Measurements from ENCODE around the gene PCDHGA6. TPM values are rescaled to one million over a fixed set of nuclear protein-coding genes. Genes with fewer than 3 reads are reported as not detected.
"Not testable (repeated sequence)": the region's sequence is repeated elsewhere in the genome, so short reads cannot be mapped to it uniquely, and the experiment has no call there.

PCDHGA6 gene
- total RNA-seq, 1 donor from 2014 or later: 0.55 TPM

GRCh38 chr5:141409598-141410306, 36.1 kb downstream of the PCDHGA6 start:
- Mint-ChIP-seq H3K27ac (no peak overlapping the region), H3K4me3 (ENCODE audit: low read depth) (no peak overlapping the region), H3K27me3 (ENCODE audit: low read depth) (peaks cover 51% of the 10 kb centered on the region), H3K4me1 (ENCODE audit: low read depth) (peaks cover 16% of the 10 kb centered on the region), H3K36me3 (ENCODE audit: low read depth) (peaks cover 13% of the 10 kb centered on the region), H3K9me3 (peaks cover 24% of the 10 kb centered on the region)
- intact Hi-C loops (cut with micrococcal nuclease): loop anchor here (5.0 kb wide), 1 partner anchor 172 kb away; no protein-coding TSS in a partner anchor
- no peak for DNase-seq (ENCODE audit: low spot score)

GRCh38 chr5:141411575-141411974, 37.9 kb downstream of the PCDHGA6 start:
- H3K27me3 Mint-ChIP-seq (ENCODE audit: low read depth): peaks cover 61% of the 10 kb centered on the region
- intact Hi-C loops (cut with micrococcal nuclease): no loop called here
- no peak overlapping the region for H3K27ac Mint-ChIP-seq
- H3K36me3 Mint-ChIP-seq (ENCODE audit: low read depth): peaks cover 13% of the 10 kb centered on the region
- peaks cover 16% of the 10 kb centered on the region for H3K4me1 Mint-ChIP-seq (ENCODE audit: low read depth)
- peaks cover 24% of the 10 kb centered on the region for H3K9me3 Mint-ChIP-seq
- no peak for DNase-seq (ENCODE audit: low spot score)
- H3K4me3 Mint-ChIP-seq (ENCODE audit: low read depth): no peak overlapping the region

DNA sequence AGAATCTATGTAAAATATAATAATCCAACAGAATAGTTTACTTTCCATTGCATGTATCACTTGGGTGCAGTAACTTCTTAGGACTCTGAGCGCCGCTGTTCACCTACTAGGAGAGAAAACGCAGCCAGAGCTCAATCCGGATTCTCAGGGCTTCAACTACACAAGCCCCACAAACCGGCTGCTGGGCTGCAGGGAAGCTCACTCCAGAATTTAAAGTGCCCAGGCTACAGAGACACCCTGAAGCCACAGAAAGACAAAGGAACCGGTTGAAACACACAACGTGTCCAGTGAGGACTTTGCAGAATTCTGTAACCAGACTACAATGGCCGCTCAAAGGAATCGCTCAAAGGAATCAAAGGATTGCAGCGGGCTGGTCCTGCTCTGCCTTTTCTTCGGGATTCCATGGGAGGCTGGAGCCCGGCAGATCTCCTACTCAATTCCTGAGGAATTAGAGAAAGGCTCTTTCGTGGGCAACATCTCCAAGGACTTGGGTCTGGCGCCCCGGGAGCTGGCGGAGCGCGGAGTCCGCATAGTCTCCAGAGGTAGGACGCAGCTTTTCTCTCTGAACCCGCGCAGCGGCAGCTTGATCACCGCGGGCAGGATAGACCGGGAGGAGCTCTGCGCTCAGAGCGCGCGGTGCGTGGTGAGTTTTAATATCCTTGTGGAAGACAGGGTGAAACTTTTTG, 39.3 kb downstream of the PCDHGA6 start, which contains the start of gene PCDHGA10:
PCDHGA10 (plus strand) TSS at position 134 of the 686 bp plus-strand sequence; CDS start at position 323, 189 bp downstream.
- intact Hi-C loops (cut with micrococcal nuclease): loop anchor here (2.0 kb wide), 1 partner anchor 100 kb away; no protein-coding TSS in a partner anchor
- peaks cover 16% of the 10 kb centered on the region for H3K36me3 Mint-ChIP-seq (ENCODE audit: low read depth)

DNA sequence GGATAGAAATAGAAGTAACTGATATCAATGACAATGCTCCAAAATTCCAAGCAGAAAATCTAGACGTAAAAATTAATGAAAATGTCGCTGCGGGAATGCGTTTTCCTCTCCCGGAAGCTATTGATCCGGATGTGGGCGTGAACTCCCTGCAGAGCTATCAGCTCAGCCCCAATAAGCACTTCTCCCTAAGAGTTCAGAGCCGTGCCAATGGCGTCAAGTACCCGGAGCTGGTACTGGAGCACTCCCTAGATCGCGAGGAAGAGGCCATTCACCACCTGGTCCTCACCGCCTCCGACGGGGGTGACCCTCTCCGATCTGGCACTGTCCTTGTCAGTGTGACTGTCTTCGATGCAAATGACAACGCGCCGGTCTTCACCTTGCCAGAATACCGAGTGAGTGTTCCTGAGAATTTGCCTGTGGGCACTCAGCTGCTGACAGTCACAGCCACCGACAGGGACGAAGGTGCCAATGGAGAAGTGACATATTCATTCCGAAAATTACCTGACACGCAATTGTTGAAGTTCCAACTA, 39.9 kb downstream of the PCDHGA6 start:
- Mint-ChIP-seq H3K4me1 (ENCODE audit: low read depth) (peaks cover 19% of the 10 kb centered on the region), H3K36me3 (ENCODE audit: low read depth) (peaks cover 16% of the 10 kb centered on the region), H3K4me3 (ENCODE audit: low read depth) (peak overlapping the region; percentile 82), H3K9me3 (peaks cover 21% of the 10 kb centered on the region), H3K27me3 (ENCODE audit: low read depth) (peaks cover 62% of the 10 kb centered on the region), H3K27ac (no peak overlapping the region)
- no peak for DNase-seq (ENCODE audit: low spot score)
- intact Hi-C loops (cut with micrococcal nuclease): loop anchor here (2.0 kb wide), 1 partner anchor 99 kb away; no protein-coding TSS in a partner anchor

More for the DNA sequence above, 39.3 kb downstream of the PCDHGA6 start, which contains the start of gene PCDHGA10:
- Mint-ChIP-seq H3K27ac (no peak within 1 kb of the TSS), H3K4me1 (ENCODE audit: low read depth) (peaks cover 18% of the 10 kb centered on the region), H3K4me3 (ENCODE audit: low read depth) (peak within 1 kb of the TSS; percentile 82), H3K27me3 (ENCODE audit: low read depth) (peaks cover 60% of the 10 kb centered on the region), H3K9me3 (peaks cover 18% of the 10 kb centered on the region)
- DNase-seq (ENCODE audit: low spot score): no peak

- Mint-ChIP-seq H3K27me3 (ENCODE audit: low read depth) (peaks cover 59% of the 10 kb centered on the region), H3K9me3 (peaks cover 21% of the 10 kb centered on the region), H3K4me1 (ENCODE audit: low read depth) (peaks cover 19% of the 10 kb centered on the region), H3K36me3 (ENCODE audit: low read depth) (peaks cover 12% of the 10 kb centered on the region), H3K4me3 (ENCODE audit: low read depth) (peak overlapping the region; percentile 17)
- H3K27ac Mint-ChIP-seq; DNase-seq (ENCODE audit: low spot score); intact Hi-C loops (cut with micrococcal nuclease): not testable (repeated sequence)
These were observed 41.0 kb downstream of the PCDHGA6 start for GRCh38 chr5:141414548-141415274.

- DNase-seq (ENCODE audit: low spot score); H3K4me3 Mint-ChIP-seq (ENCODE audit: low read depth); H3K27ac Mint-ChIP-seq; intact Hi-C loops (cut with micrococcal nuclease): not testable (repeated sequence)
- H3K36me3 Mint-ChIP-seq (ENCODE audit: low read depth): peaks cover 12% of the 10 kb centered on the region
- H3K4me1 Mint-ChIP-seq (ENCODE audit: low read depth): peaks cover 19% of the 10 kb centered on the region
- H3K27me3 Mint-ChIP-seq (ENCODE audit: low read depth): peaks cover 61% of the 10 kb centered on the region
- H3K9me3 Mint-ChIP-seq: peaks cover 19% of the 10 kb centered on the region
These were observed 41.6 kb downstream of the PCDHGA6 start for GRCh38 chr5:141415275-141415618.

- H3K36me3 Mint-ChIP-seq (ENCODE audit: low read depth); DNase-seq (ENCODE audit: low spot score); H3K27ac Mint-ChIP-seq; intact Hi-C loops (cut with micrococcal nuclease): not testable (repeated sequence)
- Mint-ChIP-seq H3K27me3 (ENCODE audit: low read depth) (peaks cover 75% of the 10 kb centered on the region), H3K9me3 (peaks cover 27% of the 10 kb centered on the region), H3K4me3 (ENCODE audit: low read depth) (peak within 1 kb of the TSS; percentile 57), H3K4me1 (ENCODE audit: low read depth) (peaks cover 24% of the 10 kb centered on the region)
These were observed 43.9 kb downstream of the PCDHGA6 start, which contains the start of gene PCDHGB7 for GRCh38 chr5:141417494-141418172. PCDHGB7 (plus strand) TSS chr5:141417677; CDS start chr5:141417860, 183 bp downstream.

DNA sequence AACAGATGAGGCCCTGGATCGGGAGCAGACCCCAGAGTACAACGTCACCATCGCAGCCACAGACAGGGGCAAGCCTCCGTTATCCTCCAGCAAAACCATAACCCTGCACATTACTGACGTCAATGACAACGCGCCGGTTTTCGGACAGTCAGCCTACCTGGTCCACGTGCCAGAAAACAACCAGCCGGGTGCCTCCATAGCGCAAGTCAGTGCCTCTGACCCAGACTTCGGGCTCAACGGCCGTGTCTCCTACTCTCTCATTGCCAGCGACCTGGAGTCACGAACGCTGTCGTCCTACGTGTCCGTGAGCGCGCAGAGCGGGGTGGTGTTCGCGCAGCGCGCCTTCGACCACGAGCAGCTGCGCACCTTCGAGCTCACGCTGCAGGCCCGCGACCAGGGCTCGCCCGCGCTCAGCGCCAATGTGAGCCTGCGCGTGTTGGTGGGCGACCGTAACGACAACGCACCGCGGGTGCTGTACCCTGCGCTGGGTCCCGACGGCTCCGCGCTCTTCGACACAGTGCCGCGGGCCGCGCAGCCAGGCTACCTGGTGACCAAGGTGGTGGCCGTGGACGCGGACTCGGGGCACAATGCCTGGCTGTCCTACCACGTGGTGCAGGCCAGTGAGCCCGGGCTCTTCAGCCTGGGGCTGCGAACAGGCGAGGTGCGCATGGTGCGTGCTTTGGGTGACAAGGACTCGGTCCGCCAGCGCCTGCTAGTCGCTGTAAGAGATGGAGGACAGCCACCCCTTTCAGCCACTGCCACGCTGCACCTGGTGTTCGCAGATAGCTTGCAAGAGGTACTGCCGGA, 45.6 kb downstream of the PCDHGA6 start:
- DNase-seq (ENCODE audit: low spot score): no peak
- no peak overlapping the region for H3K27ac Mint-ChIP-seq
- H3K4me1 Mint-ChIP-seq (ENCODE audit: low read depth): peaks cover 14% of the 10 kb centered on the region
- peaks cover 7% of the 10 kb centered on the region for H3K36me3 Mint-ChIP-seq (ENCODE audit: low read depth)
- H3K4me3 Mint-ChIP-seq (ENCODE audit: low read depth): no peak overlapping the region
- intact Hi-C loops (cut with micrococcal nuclease): no loop called here
- H3K9me3 Mint-ChIP-seq: peaks cover 22% of the 10 kb centered on the region
- peaks cover 68% of the 10 kb centered on the region for H3K27me3 Mint-ChIP-seq (ENCODE audit: low read depth)

DNA sequence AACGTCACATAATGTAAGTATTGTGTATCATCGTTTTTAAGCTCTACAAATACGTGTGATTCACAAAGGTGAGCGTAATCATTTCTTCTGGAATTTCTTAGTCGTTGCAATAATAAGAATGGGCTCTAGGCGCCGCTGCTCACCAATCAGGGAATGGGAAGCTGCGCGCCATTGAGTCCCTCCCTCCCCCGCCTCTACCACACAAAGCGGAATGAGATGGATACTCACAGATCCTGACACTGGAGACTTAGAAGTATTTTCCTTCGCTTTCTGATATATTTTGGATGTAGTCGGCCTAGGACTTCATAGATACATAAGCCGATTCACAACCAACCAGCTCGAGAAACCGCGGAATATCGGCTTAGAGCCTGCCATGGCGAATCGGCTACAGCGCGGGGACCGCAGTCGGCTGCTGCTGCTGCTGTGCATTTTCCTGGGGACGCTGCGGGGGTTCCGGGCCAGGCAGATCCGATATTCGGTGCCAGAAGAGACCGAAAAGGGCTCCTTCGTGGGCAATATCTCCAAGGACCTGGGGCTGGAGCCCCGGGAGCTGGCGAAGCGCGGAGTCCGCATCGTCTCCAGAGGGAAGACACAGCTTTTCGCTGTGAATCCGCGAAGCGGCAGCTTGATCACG, 47.3 kb downstream of the PCDHGA6 start, which contains the start of gene PCDHGA11:
PCDHGA11 (plus strand) TSS at position 197 of the 634 bp plus-strand sequence; CDS start at position 374, 177 bp downstream.
- Mint-ChIP-seq H3K27me3 (ENCODE audit: low read depth) (peaks cover 63% of the 10 kb centered on the region), H3K36me3 (ENCODE audit: low read depth) (peaks cover 7% of the 10 kb centered on the region)

DNA sequence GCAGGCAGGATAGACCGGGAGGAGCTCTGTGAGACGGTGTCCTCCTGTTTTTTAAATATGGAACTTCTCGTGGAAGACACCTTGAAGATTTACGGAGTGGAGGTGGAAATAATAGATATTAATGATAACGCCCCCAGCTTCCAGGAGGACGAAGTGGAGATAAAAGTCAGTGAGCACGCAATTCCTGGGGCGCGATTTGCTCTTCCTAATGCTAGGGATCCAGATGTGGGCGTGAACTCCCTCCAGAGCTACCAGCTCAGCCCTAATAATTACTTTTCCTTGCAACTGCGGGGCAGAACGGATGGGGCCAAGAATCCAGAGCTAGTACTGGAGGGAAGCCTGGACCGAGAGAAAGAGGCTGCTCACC, 47.8 kb downstream of the PCDHGA6 start:
- peak overlapping the region; percentile 81 for H3K4me3 Mint-ChIP-seq (ENCODE audit: low read depth)
- H3K9me3 Mint-ChIP-seq: peaks cover 19% of the 10 kb centered on the region
- H3K36me3 Mint-ChIP-seq (ENCODE audit: low read depth): peaks cover 7% of the 10 kb centered on the region
- intact Hi-C loops (cut with micrococcal nuclease): loop anchor here (2.0 to 5.0 kb wide), 4 partner anchors 56 to 143 kb away; partner anchors contain the start of genes PCDHGA2, PCDHGA4, PCDHGB2 and PCDHGC3
- no peak for DNase-seq (ENCODE audit: low spot score)
- H3K4me1 Mint-ChIP-seq (ENCODE audit: low read depth): peaks cover 10% of the 10 kb centered on the region
- no peak overlapping the region for H3K27ac Mint-ChIP-seq
- peaks cover 59% of the 10 kb centered on the region for H3K27me3 Mint-ChIP-seq (ENCODE audit: low read depth)

More for the DNA sequence above, 47.3 kb downstream of the PCDHGA6 start, which contains the start of gene PCDHGA11:
- intact Hi-C loops (cut with micrococcal nuclease): loop anchor here (2.0 to 5.0 kb wide), 4 partner anchors 56 to 144 kb away; partner anchors contain the start of genes PCDHGA2, PCDHGA4, PCDHGB2 and PCDHGC3
- DNase-seq (ENCODE audit: low spot score): no peak
- no peak within 1 kb of the TSS for H3K27ac Mint-ChIP-seq
- H3K4me3 Mint-ChIP-seq (ENCODE audit: low read depth): peak within 1 kb of the TSS; percentile 81
- peaks cover 10% of the 10 kb centered on the region for H3K4me1 Mint-ChIP-seq (ENCODE audit: low read depth)
- peaks cover 19% of the 10 kb centered on the region for H3K9me3 Mint-ChIP-seq

Data from activated T-helper 2 cell treated with anti-CD3 and anti-CD28 coated beads, Interferon-gamma antibody, Interleukin-2, Interleukin-4, amounts not matched to agents 10 μg/mL and 5 μg/mL and 100 μg/mL, durations not matched to agents 14 hours and 24 hours and 36 hours (primary cell).